Loucy (cell line): ENCODE measurements around the gene COL6A5.

Experiments used
- CTCF ChIP-seq: fragments of 200-600 bp; sonication (generic); conservative IDR thresholded peaks from 2 replicates; pipeline ENCODE4 v1.5.1; 2014; ENCODE audit warnings: mild to moderate bottlenecking, antibody characterized with exemption, low read length
- EZH2phosphoT487 ChIP-seq: fragments of 200-600 bp; IDR thresholded peaks from 2 replicates; pipeline ENCODE4 v1.6.1; 2018; ENCODE audit warnings: antibody characterized with exemption, mild to moderate bottlenecking, moderate library complexity, borderline replicate concordance

- no peak for TF ChIP-seq CTCF
- TF ChIP-seq EZH2phosphoT487, result no peak
These were observed 32.6 kb downstream of the COL6A5 start for GRCh38 chr3:130377960-130378676.
